ENCODE results near the gene RNU1-2.

DNA sequence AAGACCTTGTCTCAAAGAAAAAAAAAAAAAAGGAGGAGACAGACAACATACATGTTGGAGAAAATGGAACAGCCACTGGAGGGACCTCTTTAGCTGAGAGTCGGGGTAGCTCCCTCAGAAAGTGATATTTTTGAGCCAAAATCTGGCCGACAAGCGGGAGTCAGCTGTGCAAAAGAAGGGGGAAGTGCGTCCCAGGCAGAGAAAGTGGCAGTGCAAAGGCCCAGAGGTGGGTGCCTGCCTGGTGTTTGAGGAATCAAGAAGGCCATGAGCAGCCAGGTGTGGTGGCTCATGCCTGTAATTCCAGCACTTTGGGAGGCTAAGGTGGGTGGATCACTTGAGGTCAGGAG, 19.8 kb downstream of the RNU1-2 start:
- TF ChIP-seq, protein P1, sequence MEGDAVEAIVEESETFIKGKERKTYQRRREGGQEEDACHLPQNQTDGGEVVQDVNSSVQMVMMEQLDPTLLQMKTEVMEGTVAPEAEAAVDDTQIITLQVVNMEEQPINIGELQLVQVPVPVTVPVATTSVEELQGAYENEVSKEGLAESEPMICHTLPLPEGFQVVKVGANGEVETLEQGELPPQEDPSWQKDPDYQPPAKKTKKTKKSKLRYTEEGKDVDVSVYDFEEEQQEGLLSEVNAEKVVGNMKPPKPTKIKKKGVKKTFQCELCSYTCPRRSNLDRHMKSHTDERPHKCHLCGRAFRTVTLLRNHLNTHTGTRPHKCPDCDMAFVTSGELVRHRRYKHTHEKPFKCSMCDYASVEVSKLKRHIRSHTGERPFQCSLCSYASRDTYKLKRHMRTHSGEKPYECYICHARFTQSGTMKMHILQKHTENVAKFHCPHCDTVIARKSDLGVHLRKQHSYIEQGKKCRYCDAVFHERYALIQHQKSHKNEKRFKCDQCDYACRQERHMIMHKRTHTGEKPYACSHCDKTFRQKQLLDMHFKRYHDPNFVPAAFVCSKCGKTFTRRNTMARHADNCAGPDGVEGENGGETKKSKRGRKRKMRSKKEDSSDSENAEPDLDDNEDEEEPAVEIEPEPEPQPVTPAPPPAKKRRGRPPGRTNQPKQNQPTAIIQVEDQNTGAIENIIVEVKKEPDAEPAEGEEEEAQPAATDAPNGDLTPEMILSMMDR (IDR thresholded peaks at IDR 0.05) = no peak
- TF ChIP-seq POLR2A (IDR thresholded peaks at IDR 0.05) = no peak
